ENCODE data around the gene SCP2D1. TPM values are rescaled to one million over a fixed set of nuclear protein-coding genes. Genes with fewer than 3 reads are reported as not detected.

The SCP2D1 gene
- total RNA-seq, 3 donors from 2014 or later (not counting 1 experiment from before 2014, with no cell fraction given): not detected

DNA sequence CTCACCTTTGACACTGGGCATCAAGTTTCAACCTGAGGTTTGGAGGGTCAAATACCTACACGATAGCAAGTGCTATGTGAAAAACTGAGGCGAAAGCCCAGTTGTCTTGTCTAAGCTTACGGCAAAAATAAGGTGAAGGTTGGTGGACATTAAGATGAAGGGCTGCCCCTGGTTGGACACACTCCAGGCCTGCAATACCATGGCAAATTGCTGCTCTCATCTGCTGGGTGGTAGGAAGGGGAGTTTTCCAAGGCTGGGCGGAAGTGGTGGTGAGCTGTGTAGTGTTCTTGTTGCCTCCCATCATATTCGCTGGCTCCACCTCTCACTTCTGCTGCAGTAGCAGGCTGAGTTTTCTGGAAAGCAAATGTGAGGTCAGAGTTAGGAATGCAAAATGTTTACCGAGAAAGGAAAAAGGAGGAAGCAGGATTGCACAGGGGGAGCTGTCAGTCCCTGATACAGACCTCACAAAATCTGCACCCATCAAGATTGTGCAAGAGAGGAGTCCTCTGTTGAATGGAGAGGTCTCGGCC lies 33.7 kb downstream of the SCP2D1 start:
- TF ChIP-seq, protein P1, sequence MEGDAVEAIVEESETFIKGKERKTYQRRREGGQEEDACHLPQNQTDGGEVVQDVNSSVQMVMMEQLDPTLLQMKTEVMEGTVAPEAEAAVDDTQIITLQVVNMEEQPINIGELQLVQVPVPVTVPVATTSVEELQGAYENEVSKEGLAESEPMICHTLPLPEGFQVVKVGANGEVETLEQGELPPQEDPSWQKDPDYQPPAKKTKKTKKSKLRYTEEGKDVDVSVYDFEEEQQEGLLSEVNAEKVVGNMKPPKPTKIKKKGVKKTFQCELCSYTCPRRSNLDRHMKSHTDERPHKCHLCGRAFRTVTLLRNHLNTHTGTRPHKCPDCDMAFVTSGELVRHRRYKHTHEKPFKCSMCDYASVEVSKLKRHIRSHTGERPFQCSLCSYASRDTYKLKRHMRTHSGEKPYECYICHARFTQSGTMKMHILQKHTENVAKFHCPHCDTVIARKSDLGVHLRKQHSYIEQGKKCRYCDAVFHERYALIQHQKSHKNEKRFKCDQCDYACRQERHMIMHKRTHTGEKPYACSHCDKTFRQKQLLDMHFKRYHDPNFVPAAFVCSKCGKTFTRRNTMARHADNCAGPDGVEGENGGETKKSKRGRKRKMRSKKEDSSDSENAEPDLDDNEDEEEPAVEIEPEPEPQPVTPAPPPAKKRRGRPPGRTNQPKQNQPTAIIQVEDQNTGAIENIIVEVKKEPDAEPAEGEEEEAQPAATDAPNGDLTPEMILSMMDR (IDR thresholded peaks at IDR 0.05): no peak
- Mint-ChIP-seq H3K36me3 (no peaks in the 10 kb centered on the region), H3K4me1 (no peaks in the 10 kb centered on the region), H3K27ac (no peak overlapping the region), H3K27me3 (ENCODE audit: low read depth in 2 of 2) (peaks cover 0 to 5% of the 10 kb centered on the region in 2 donors), H3K9me3 (no peaks in the 10 kb centered on the region), H3K4me3 (no peak overlapping the region)
- no peaks in the 10 kb centered on the region for H3K9me3 ChIP-seq (ENCODE audit: control insufficient read depth, insufficient read depth, low read length)
- ATAC-seq (no peak), DNase-seq (no peak)
- no peaks in the 10 kb centered on the region for H3K27me3 ChIP-seq (ENCODE audit: control insufficient read depth, insufficient read depth, low read length)
- WGBS (ENCODE audit: insufficient coverage): 91% methylated on average over 7 of the region's 7 CpGs
- H3K27ac ChIP-seq (ENCODE audit: low read length): no peak overlapping the region
- intact Hi-C loops (cut with micrococcal nuclease): no loop called here
- no peaks in the 10 kb centered on the region for H3K36me3 ChIP-seq (ENCODE audit: control insufficient read depth, insufficient read depth, low read length)
- H3K4me3 ChIP-seq (ENCODE audit: low read length): no peak overlapping the region
- H3K4me1 ChIP-seq (ENCODE audit: control insufficient read depth, insufficient read depth, low read length): no peaks in the 10 kb centered on the region

DNA sequence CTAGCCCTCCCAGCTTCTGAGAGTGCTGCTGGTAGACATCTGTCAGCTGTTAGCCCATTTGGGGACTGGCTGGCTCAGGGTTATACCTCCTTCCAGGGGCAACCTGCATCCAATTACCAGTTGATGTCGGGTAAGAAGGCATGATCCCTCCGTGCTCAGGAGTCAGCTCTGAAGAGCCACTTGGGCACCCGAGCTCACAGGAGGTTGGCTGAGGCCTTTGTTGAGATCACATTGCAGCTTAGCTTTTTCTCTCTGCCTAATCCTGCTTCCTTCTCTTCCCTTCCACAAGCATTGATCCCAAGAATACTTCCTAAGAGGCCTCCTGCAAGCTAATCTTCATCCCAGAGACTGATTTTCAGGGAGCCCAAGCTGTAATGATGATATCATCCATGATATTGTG lies 35.5 kb downstream of the SCP2D1 start:
- Histone ChIP-seq H3K4me3 (ENCODE audit: low read length) (no peak overlapping the region), H3K4me1 (ENCODE audit: control insufficient read depth, insufficient read depth, low read length) (no peaks in the 10 kb centered on the region), H3K27me3 (ENCODE audit: control insufficient read depth, insufficient read depth, low read length) (no peaks in the 10 kb centered on the region), H3K36me3 (ENCODE audit: control insufficient read depth, insufficient read depth, low read length) (no peaks in the 10 kb centered on the region), H3K9me3 (ENCODE audit: control insufficient read depth, insufficient read depth, low read length) (no peaks in the 10 kb centered on the region), H3K27ac (ENCODE audit: low read length) (no peak overlapping the region)
- ATAC-seq: no peak
- H3K36me3 Mint-ChIP-seq: no peaks in the 10 kb centered on the region
- DNase-seq: no peak
- H3K27me3 Mint-ChIP-seq (ENCODE audit: low read depth in 2 of 2): peaks cover 10 to 12% of the 10 kb centered on the region in 2 donors
- H3K9me3 Mint-ChIP-seq: no peaks in the 10 kb centered on the region
- H3K27ac Mint-ChIP-seq: no peak overlapping the region
- intact Hi-C loops (cut with micrococcal nuclease): no loop called here
- no peak overlapping the region for H3K4me3 Mint-ChIP-seq
- H3K4me1 Mint-ChIP-seq: no peaks in the 10 kb centered on the region
- 80% methylated on average over 3 of the region's 3 CpGs for WGBS (ENCODE audit: insufficient coverage)
- TF ChIP-seq, protein P1 (IDR thresholded peaks at IDR 0.05): no peak

DNA sequence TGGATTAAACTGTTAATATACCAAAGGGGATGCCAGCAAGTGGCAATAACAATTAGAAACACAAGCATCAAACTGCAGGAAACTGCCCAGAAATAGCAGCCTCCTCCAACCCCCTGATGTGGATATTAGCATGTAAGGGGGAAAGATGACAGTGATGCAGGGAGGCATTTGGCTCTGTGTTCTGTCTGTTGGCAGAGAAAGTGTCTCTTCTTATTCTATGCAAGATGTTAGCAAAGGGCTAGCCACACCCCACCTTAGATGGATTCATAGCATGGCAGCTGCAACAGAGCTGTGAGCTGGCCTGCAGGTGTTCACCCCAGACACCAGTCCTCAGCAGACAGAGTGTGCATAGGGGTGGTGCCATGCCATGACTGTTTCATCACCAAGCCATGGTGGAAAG lies 38.0 kb downstream of the SCP2D1 start:
- intact Hi-C loops (cut with micrococcal nuclease): no loop called here
- ATAC-seq: no peak
- no peak overlapping the region for H3K27ac ChIP-seq (ENCODE audit: low read length)
- H3K4me3 Mint-ChIP-seq: no peak overlapping the region
- peaks cover 12 to 18% of the 10 kb centered on the region in 2 donors for H3K27me3 Mint-ChIP-seq (ENCODE audit: low read depth in 2 of 2)
- H3K36me3 ChIP-seq (ENCODE audit: control insufficient read depth, insufficient read depth, low read length): no peaks in the 10 kb centered on the region
- no peaks in the 10 kb centered on the region for H3K36me3 Mint-ChIP-seq
- DNase-seq: no peak
- no peaks in the 10 kb centered on the region for H3K4me1 ChIP-seq (ENCODE audit: control insufficient read depth, insufficient read depth, low read length)
- H3K9me3 ChIP-seq (ENCODE audit: control insufficient read depth, insufficient read depth, low read length): no peaks in the 10 kb centered on the region
- H3K27me3 ChIP-seq (ENCODE audit: control insufficient read depth, insufficient read depth, low read length): no peaks in the 10 kb centered on the region
- no peak overlapping the region for H3K27ac Mint-ChIP-seq
- no peaks in the 10 kb centered on the region for H3K4me1 Mint-ChIP-seq
- H3K4me3 ChIP-seq (ENCODE audit: low read length): no peak overlapping the region
- H3K9me3 Mint-ChIP-seq: no peaks in the 10 kb centered on the region
- TF ChIP-seq, protein P1 (IDR thresholded peaks at IDR 0.05): no peak

DNA sequence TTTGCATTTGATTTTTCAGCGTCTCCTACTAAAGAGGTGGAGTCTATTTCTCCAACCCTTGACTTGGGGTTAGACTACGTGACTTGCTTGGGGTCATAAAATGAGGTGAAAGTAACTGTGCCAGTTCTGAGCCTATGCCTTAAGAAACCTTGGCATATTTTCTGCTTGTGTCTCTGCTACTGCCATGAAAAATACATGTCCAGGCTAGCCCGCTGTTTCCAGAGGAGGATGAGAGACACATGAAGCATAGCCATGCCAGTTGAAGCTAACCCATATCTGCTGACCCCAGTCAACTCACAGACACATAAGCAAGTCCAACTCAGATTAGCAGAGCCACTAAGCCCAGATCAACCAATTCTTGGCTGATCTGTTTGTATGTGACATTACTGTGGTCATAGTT lies 38.7 kb downstream of the SCP2D1 start:
- H3K9me3 ChIP-seq (ENCODE audit: control insufficient read depth, insufficient read depth, low read length): no peaks in the 10 kb centered on the region
- H3K27me3 Mint-ChIP-seq (ENCODE audit: low read depth in 2 of 2): peaks cover 12 to 18% of the 10 kb centered on the region in 2 donors
- ATAC-seq: no peak
- no peaks in the 10 kb centered on the region for H3K27me3 ChIP-seq (ENCODE audit: control insufficient read depth, insufficient read depth, low read length)
- H3K9me3 Mint-ChIP-seq: no peaks in the 10 kb centered on the region
- H3K4me3 Mint-ChIP-seq: no peak overlapping the region
- H3K36me3 ChIP-seq (ENCODE audit: control insufficient read depth, insufficient read depth, low read length): no peaks in the 10 kb centered on the region
- H3K4me1 Mint-ChIP-seq: no peaks in the 10 kb centered on the region
- WGBS (ENCODE audit: insufficient coverage): 85% methylated on average over 3 of the region's 3 CpGs
- no peaks in the 10 kb centered on the region for H3K4me1 ChIP-seq (ENCODE audit: control insufficient read depth, insufficient read depth, low read length)
- H3K4me3 ChIP-seq (ENCODE audit: low read length): no peak overlapping the region
- no peak overlapping the region for H3K27ac ChIP-seq (ENCODE audit: low read length)
- intact Hi-C loops (cut with micrococcal nuclease): no loop called here
- no peaks in the 10 kb centered on the region for H3K36me3 Mint-ChIP-seq
- DNase-seq: no peak
- TF ChIP-seq, protein P1 (IDR thresholded peaks at IDR 0.05): no peak
- no peak overlapping the region for H3K27ac Mint-ChIP-seq
